ENCODE measurements around the gene CLEC2D.
"Not testable (repeated sequence)": the region's sequence is repeated elsewhere in the genome, so short reads cannot be mapped to it uniquely, and the experiment has no call there.

DNA sequence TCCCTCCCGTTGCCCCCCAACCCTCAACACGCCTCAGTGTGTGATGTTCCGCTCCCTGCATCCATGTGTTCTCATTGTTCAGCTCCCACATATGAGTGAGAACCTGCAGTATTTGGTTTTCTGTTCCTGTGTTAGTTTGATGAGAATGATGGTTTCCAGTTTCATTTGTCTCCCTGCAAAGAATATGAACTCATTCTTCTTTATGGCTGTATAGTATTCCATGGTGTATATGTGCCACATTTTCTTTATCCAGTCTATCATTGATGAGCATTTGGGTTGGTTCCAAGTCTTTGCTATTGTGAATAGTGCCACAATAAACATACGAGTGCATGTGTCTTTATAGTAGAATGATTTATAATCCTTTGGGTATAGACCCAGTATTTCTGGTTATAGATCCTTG lies 13.0 kb downstream of the CLEC2D start:
- TF ChIP-seq EP300, POLR2A (IDR thresholded peaks at IDR 0.05): not testable (repeated sequence)
- TF ChIP-seq, protein P1, sequence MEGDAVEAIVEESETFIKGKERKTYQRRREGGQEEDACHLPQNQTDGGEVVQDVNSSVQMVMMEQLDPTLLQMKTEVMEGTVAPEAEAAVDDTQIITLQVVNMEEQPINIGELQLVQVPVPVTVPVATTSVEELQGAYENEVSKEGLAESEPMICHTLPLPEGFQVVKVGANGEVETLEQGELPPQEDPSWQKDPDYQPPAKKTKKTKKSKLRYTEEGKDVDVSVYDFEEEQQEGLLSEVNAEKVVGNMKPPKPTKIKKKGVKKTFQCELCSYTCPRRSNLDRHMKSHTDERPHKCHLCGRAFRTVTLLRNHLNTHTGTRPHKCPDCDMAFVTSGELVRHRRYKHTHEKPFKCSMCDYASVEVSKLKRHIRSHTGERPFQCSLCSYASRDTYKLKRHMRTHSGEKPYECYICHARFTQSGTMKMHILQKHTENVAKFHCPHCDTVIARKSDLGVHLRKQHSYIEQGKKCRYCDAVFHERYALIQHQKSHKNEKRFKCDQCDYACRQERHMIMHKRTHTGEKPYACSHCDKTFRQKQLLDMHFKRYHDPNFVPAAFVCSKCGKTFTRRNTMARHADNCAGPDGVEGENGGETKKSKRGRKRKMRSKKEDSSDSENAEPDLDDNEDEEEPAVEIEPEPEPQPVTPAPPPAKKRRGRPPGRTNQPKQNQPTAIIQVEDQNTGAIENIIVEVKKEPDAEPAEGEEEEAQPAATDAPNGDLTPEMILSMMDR (IDR thresholded peaks at IDR 0.05) = not testable (repeated sequence)

Measured in ovary (tissue), 3 donors.